ENCODE results near the gene TTC28. TPM values are rescaled to one million over a fixed set of nuclear protein-coding genes. Genes with fewer than 3 reads are reported as not detected.

Gene TTC28
- total and polyA plus RNA-seq, 2 donors: 15.9 to 81.9 TPM

GRCh38 chr22:28440592-28441390, 238.8 kb downstream of the TTC28 start:
- Histone ChIP-seq H3K4me3 (ENCODE audit: low read depth, low read length) (no peak overlapping the region), H3K27ac (ENCODE audit: low read depth) (no peak overlapping the region), H3K4me1 (ENCODE audit: insufficient read depth) (peaks cover 1% of the 10 kb centered on the region), H3K36me3 (ENCODE audit: insufficient read depth) (no peaks in the 10 kb centered on the region)
- 36% methylated on average over 4 of the region's 4 CpGs for WGBS
- no peak for DNase-seq (ENCODE audit: extremely low spot score)

GRCh38 chr22:28438183-28438768, 241.4 kb downstream of the TTC28 start:
- H3K27ac ChIP-seq (ENCODE audit: low read depth): no peak overlapping the region
- 22% methylated on average over 1 of the region's 1 CpG for WGBS
- H3K4me1 ChIP-seq (ENCODE audit: insufficient read depth): peaks cover 1% of the 10 kb centered on the region
- H3K36me3 ChIP-seq (ENCODE audit: insufficient read depth): no peaks in the 10 kb centered on the region
- no peak overlapping the region for H3K4me3 ChIP-seq (ENCODE audit: low read depth, low read length)
- no peak for DNase-seq (ENCODE audit: extremely low spot score)

- H3K4me1 ChIP-seq (ENCODE audit: insufficient read depth): peaks cover 1% of the 10 kb centered on the region
- no peak for DNase-seq (ENCODE audit: extremely low spot score)
- no peaks in the 10 kb centered on the region for H3K36me3 ChIP-seq (ENCODE audit: insufficient read depth)
- WGBS: 89% methylated on average over 3 of the region's 3 CpGs
- H3K4me3 ChIP-seq (ENCODE audit: low read depth, low read length): no peak overlapping the region
- no peak overlapping the region for H3K27ac ChIP-seq (ENCODE audit: low read depth)
Observed at GRCh38 chr22:28435982-28436381, 243.7 kb downstream of the TTC28 start.

- 83% methylated on average over 2 of the region's 2 CpGs for WGBS
- H3K4me1 ChIP-seq (ENCODE audit: insufficient read depth): peaks cover 2% of the 10 kb centered on the region
- H3K36me3 ChIP-seq (ENCODE audit: insufficient read depth): no peaks in the 10 kb centered on the region
- H3K4me3 ChIP-seq (ENCODE audit: low read depth, low read length): no peak overlapping the region
- DNase-seq (ENCODE audit: extremely low spot score): no peak
- no peak overlapping the region for H3K27ac ChIP-seq (ENCODE audit: low read depth)
Observed at GRCh38 chr22:28435140-28435768, 244.4 kb downstream of the TTC28 start.

- H3K4me3 ChIP-seq (ENCODE audit: low read depth, low read length): no peak overlapping the region
- 59% methylated on average over 2 of the region's 2 CpGs for WGBS
- no peaks in the 10 kb centered on the region for H3K36me3 ChIP-seq (ENCODE audit: insufficient read depth)
- H3K27ac ChIP-seq (ENCODE audit: low read depth): no peak overlapping the region
- DNase-seq (ENCODE audit: extremely low spot score): no peak
- H3K4me1 ChIP-seq (ENCODE audit: insufficient read depth): peaks cover 1% of the 10 kb centered on the region
Observed at GRCh38 chr22:28430466-28431025, 249.1 kb downstream of the TTC28 start.

GRCh38 chr22:28429711-28430110, 249.9 kb downstream of the TTC28 start:
- Histone ChIP-seq H3K36me3 (ENCODE audit: insufficient read depth) (no peaks in the 10 kb centered on the region), H3K4me3 (ENCODE audit: low read depth, low read length) (no peak overlapping the region), H3K4me1 (ENCODE audit: insufficient read depth) (peaks cover 1% of the 10 kb centered on the region), H3K27ac (ENCODE audit: low read depth) (no peak overlapping the region)
- DNase-seq (ENCODE audit: extremely low spot score): no peak

GRCh38 chr22:28428271-28428670, 251.4 kb downstream of the TTC28 start:
- no peak overlapping the region for H3K4me3 ChIP-seq (ENCODE audit: low read depth, low read length)
- peaks cover 1% of the 10 kb centered on the region for H3K4me1 ChIP-seq (ENCODE audit: insufficient read depth)
- H3K36me3 ChIP-seq (ENCODE audit: insufficient read depth): no peaks in the 10 kb centered on the region
- no peak for DNase-seq (ENCODE audit: extremely low spot score)
- 90% methylated on average over 1 of the region's 1 CpG for WGBS
- H3K27ac ChIP-seq (ENCODE audit: low read depth): no peak overlapping the region

GRCh38 chr22:28426346-28427132, 253.1 kb downstream of the TTC28 start:
- H3K27ac ChIP-seq (ENCODE audit: low read depth): no peak overlapping the region

GRCh38 chr22:28425211-28425610, 254.4 kb downstream of the TTC28 start:
- H3K27ac ChIP-seq (ENCODE audit: low read depth): no peak overlapping the region
- no peaks in the 10 kb centered on the region for H3K4me1 ChIP-seq (ENCODE audit: insufficient read depth)
- WGBS: 95% methylated on average over 2 of the region's 2 CpGs
- no peak overlapping the region for H3K4me3 ChIP-seq (ENCODE audit: low read depth, low read length)
- DNase-seq (ENCODE audit: extremely low spot score): no peak
- no peaks in the 10 kb centered on the region for H3K36me3 ChIP-seq (ENCODE audit: insufficient read depth)

More at GRCh38 chr22:28426346-28427132, 253.1 kb downstream of the TTC28 start:
- H3K36me3 ChIP-seq (ENCODE audit: insufficient read depth): no peaks in the 10 kb centered on the region
- no peak overlapping the region for H3K4me3 ChIP-seq (ENCODE audit: low read depth, low read length)
- no peak for DNase-seq (ENCODE audit: extremely low spot score)
- H3K4me1 ChIP-seq (ENCODE audit: insufficient read depth): peaks cover 1% of the 10 kb centered on the region
- WGBS: 47% methylated on average over 3 of the region's 3 CpGs

- no peak overlapping the region for H3K4me3 ChIP-seq (ENCODE audit: low read depth, low read length)
- 88% methylated on average over 2 of the region's 2 CpGs for WGBS
- no peaks in the 10 kb centered on the region for H3K4me1 ChIP-seq (ENCODE audit: insufficient read depth)
- no peak overlapping the region for H3K27ac ChIP-seq (ENCODE audit: low read depth)
- H3K36me3 ChIP-seq (ENCODE audit: insufficient read depth): no peaks in the 10 kb centered on the region
- DNase-seq (ENCODE audit: extremely low spot score): no peak
Observed at GRCh38 chr22:28424427-28425080, 255.1 kb downstream of the TTC28 start.

GRCh38 chr22:28419919-28420318, 259.7 kb downstream of the TTC28 start:
- no peak for DNase-seq (ENCODE audit: extremely low spot score)
- Histone ChIP-seq H3K4me1 (ENCODE audit: insufficient read depth) (no peaks in the 10 kb centered on the region), H3K4me3 (ENCODE audit: low read depth, low read length) (no peak overlapping the region), H3K36me3 (ENCODE audit: insufficient read depth) (no peaks in the 10 kb centered on the region), H3K27ac (ENCODE audit: low read depth) (no peak overlapping the region)
- WGBS: 92% methylated on average over 2 of the region's 2 CpGs

- no peak overlapping the region for H3K27ac ChIP-seq (ENCODE audit: low read depth)
- no peaks in the 10 kb centered on the region for H3K36me3 ChIP-seq (ENCODE audit: insufficient read depth)
- DNase-seq (ENCODE audit: extremely low spot score): no peak
- no peaks in the 10 kb centered on the region for H3K4me1 ChIP-seq (ENCODE audit: insufficient read depth)
- WGBS: 100% methylated on average over 1 of the region's 1 CpG
- H3K4me3 ChIP-seq (ENCODE audit: low read depth, low read length): no peak overlapping the region
Observed at GRCh38 chr22:28418008-28418407, 261.6 kb downstream of the TTC28 start.

GRCh38 chr22:28417431-28417830, 262.2 kb downstream of the TTC28 start:
- Histone ChIP-seq H3K4me1 (ENCODE audit: insufficient read depth) (no peaks in the 10 kb centered on the region), H3K4me3 (ENCODE audit: low read depth, low read length) (no peak overlapping the region), H3K36me3 (ENCODE audit: insufficient read depth) (no peaks in the 10 kb centered on the region), H3K27ac (ENCODE audit: low read depth) (no peak overlapping the region)
- DNase-seq (ENCODE audit: extremely low spot score): no peak
- 64% methylated on average over 2 of the region's 2 CpGs for WGBS
